Hypothalamus (tissue), 51 donors: ENCODE results near the gene LPCAT3.
"Not testable (repeated sequence)": the region's sequence is repeated elsewhere in the genome, so short reads cannot be mapped to it uniquely, and the experiment has no call there.

Experiments used
- DNase-seq, 51 donors: peaks; one replicate each; lab custom pipeline; 2025; lab: John Stamatoyannopoulos, UW

LPCAT3 gene, protein sequence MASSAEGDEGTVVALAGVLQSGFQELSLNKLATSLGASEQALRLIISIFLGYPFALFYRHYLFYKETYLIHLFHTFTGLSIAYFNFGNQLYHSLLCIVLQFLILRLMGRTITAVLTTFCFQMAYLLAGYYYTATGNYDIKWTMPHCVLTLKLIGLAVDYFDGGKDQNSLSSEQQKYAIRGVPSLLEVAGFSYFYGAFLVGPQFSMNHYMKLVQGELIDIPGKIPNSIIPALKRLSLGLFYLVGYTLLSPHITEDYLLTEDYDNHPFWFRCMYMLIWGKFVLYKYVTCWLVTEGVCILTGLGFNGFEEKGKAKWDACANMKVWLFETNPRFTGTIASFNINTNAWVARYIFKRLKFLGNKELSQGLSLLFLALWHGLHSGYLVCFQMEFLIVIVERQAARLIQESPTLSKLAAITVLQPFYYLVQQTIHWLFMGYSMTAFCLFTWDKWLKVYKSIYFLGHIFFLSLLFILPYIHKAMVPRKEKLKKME

DNA sequence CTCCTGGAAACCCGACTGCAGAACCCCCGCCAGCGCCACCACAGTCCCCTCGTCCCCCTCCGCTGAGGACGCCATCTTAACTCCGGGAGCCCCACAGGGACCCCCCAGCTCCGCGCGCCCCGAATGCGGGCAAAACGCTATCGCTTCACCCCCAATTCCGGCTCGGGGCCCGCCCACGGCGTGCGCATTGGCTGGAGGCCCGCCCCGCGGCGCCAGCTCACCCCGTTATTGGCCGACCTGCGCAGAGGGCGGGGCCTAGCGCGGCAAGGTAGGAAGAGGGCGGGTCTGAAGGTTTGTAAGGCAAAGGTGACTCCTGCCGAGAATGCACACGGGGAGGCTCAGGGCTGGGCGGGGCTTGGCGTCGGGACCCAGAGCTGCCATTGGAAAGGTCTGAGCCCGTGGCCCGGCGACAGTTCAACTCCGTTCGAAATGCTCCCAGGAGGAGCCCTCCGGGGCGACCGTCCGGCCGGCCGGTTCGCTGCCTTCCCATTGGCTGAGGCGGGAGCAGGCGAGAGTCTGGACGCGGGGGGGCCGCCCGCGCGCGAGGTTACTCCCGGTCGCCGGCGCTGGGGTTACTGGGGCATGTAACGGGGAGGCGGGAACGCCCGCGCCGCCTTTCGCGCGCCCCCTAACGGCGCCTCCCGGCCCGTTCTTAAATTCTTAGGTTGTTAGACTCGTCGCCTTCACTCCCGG lies at the start of gene LPCAT3:
Gene LPCAT3 (minus strand): TSS at position 127 of the 693 bp plus-strand sequence. CDS start 52 bp downstream, at position 75.
- DNase-seq, result peak; percentile 66 to 99 (median 95)

DNA sequence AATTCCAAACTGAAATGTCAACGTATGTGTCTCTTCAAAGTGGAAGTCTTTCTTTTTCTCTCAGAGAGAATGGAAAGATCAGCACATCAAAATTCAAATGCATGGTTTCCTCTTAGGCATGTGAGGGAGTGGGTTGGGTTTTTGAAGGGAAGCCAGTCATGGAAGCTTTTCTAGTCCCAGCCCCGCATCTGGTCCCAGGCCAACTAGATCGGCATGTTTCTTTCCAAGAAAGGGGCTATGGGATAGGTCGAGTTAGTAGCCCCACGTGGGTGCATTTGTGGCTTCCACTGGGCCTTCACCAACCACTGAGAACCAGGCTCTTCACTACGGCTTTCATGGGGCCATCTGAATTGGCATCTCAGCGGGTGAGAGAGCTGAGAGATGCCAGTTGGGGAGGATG lies 48.8 kb upstream of the LPCAT3 start:
- no peak for DNase-seq

- no peak for DNase-seq
These were observed 48.3 kb upstream of the LPCAT3 start for GRCh38 chr12:7066596-7066995.

- DNase-seq, result no peak
These were observed 46.9 kb upstream of the LPCAT3 start for GRCh38 chr12:7065073-7065623.

- no peak for DNase-seq
These were observed 46.2 kb upstream of the LPCAT3 start for GRCh38 chr12:7064516-7064915.

GRCh38 chr12:7061596-7061995 lies 43.3 kb upstream of the LPCAT3 start:
- no peak for DNase-seq

GRCh38 chr12:7061138-7061537 lies 42.9 kb upstream of the LPCAT3 start:
- DNase-seq, result no peak

GRCh38 chr12:7060353-7060954 lies 42.2 kb upstream of the LPCAT3 start, which contains the start of gene C1S:
Gene C1S (plus strand): TSS chr12:7060718. CDS start chr12:7061913, 1,195 bp downstream.
- peak in 21 of 51 donors; percentile 2 to 54 (median 13) for DNase-seq

- DNase-seq, result no peak
These were observed 41.5 kb upstream of the LPCAT3 start for GRCh38 chr12:7059780-7060179.

DNA sequence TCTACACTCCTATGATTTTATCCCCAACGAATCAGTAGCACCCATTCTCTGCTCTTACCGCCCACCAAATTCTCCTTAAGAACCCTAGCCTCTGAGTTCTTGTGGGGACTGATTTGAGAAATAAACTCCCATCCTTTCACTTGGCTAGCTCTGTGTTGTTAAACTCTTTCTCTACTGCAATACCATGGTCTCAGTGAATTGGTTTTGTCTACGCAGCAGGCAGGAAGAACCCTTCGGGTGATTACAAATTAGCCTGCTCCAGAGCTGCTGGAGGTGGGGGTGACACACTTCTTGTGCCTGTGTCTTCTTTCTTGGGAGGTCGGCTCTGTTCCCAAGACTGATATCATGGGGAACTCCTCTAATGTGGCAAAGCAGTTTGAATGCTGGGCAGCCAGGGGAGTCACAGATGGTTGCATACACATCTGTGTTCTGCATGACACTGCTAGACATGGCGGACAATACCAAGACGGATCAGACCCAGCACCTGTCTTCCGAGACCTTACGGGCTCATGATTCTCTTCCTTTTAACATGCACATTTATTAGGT lies 40.6 kb upstream of the LPCAT3 start:
- no peak for DNase-seq

DNA sequence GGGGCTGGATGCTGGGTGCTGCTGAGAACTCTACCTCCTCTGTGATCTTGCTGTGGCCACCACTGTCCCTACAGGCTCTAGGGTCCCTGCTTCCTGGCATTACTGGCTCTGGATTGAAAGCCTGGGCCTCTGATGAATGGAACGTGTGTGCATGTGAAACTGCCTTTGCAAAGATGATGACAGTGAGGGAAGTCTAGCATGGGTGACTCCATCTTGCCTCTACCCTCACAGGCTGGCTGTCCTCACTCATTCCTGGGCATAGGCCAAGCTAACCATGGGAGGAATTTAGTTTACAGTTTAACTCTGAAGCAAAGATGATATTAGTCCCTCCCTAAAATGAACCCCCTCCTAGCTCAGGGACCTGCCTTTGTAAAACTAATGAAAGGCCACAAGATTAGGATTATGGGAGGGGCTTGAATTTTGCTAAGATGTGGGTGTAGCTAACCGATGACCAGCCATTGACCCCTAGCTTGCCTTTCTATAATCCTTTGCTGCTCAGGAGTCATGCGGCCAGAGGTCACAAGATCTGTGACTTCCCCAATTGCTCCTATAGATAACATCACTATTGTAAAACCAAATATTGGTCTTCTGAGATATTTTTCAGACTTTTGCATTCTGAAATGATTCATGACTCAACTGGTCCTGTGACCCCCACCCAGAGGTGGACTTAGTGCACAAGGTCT lies 40.0 kb upstream of the LPCAT3 start:
- no peak for DNase-seq

GRCh38 chr12:7055736-7056135 lies 37.5 kb upstream of the LPCAT3 start:
- DNase-seq, result not testable (repeated sequence)

DNA sequence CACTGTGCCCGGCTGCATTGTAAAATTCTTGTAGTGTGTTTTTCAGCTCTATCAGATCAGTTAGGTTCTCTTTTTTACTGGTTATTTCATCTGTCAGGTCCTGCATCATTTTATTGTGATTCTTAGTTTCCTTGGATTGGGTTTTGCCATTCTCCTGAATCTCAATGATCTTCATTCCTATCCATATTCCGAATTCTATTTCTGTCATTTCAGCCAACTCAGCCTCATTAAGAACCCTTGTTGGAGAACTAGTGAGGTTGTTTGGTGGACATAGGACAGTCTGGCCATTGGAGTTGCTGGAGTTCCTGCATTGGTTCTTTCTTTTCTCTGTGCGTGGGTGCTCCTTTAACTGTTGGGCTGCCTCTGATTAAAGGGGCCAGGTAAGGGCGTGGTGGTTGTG lies 36.6 kb upstream of the LPCAT3 start:
- DNase-seq, result no peak

DNA sequence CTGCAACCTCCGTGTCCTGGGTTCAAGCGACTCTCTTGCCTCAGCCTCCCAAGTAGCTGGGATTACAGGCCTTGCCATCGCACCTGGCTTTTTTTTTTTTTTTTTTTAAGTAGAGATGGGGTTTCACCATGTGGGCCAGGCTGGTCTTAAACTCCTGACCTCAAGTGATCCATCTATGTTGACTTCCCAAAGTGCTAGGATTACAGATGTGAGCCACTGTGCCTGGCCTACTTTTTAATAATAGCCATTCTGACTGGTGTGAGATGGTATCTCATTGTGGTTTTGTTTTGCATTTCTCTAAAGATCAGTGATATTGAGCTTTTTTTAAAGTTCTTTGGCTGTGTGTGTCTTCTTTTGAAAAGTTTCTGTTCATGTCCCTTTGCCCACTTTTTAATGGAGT lies 31.7 kb upstream of the LPCAT3 start:
- not testable (repeated sequence) for DNase-seq

DNA sequence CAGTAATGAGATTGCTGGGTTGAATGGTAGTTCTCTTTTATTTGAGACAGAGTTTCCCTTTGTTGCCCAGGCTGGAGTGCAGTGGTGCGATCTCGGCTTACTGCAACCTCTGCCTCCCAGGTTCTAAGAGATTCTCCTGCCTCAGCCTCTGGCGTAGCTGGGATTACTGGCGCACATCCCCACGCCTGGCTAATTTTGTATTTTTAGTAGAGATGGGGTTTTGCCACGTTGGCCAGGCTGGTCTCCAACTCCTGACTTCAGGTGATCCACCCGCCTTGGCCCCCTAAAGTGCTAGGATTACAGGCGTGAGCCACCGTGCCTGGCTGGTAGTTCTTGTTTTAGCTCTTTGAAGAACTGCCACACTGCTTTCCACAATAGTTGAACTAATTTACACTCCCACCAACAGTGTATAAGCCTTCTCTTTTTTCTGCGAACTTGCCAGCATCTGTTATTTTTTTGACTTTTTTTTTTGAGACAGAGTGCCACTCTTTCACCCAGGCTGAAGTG lies 31.2 kb upstream of the LPCAT3 start:
- DNase-seq, result not testable (repeated sequence)

DNA sequence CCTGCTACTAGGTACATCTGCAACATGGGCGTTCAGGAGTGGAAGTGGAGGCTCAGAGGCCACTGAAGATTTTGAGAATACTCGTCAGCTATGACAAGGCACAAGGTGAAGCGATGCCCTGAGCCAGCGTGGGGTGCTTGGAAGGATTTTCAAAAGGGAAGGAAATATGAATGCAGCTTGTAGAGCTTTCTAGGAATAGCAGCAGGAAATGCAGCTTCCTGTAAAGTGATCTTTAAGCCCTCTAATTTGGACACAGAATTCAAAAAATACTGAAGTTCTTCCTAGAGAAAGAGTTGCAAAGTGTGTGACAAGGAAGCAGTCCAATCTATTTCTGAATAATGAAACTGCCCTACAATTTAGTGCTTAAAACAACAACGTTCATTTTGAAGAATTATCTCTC lies 29.0 kb upstream of the LPCAT3 start:
- no peak for DNase-seq

GRCh38 chr12:7046383-7047105 lies 28.3 kb upstream of the LPCAT3 start:
- no peak for DNase-seq

DNA sequence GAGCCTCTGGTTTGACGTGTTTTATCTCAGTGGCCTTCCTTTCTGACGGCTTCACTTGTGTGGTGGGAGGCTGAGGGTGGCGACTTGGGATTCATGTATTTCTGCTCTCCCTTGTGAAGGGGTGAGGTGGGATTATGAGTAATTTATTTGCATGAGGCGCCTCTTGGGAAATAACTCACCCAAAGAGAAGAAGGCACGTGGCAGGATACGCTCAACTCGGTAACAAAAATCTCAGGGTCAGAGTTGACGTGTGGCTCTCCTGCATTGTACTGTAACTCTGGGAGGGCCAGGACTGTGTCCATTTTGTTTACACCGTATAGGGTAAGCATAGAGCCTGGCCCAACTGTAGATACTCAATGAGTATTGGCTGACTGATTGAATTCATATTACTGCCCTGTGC lies 27.6 kb upstream of the LPCAT3 start:
- no peak for DNase-seq

GRCh38 chr12:7042842-7043241 lies 24.6 kb upstream of the LPCAT3 start:
- DNase-seq, result no peak
